Endothelial cell of umbilical vein (primary cell): ENCODE results near the gene MAT2B.

Experiments
- EZH2 ChIP-seq: IDR thresholded peaks from 2 replicates; pipeline ENCODE4 v1.6.1; 2012; ENCODE audit warnings: borderline replicate concordance, low read depth, mild to moderate bottlenecking, moderate library complexity, low read length, inconsistent platforms; ENCODE audit not compliant: severe bottlenecking
- POLR2A ChIP-seq: IDR thresholded peaks from 2 replicates; pipeline ENCODE4 v1.6.1; 2012; ENCODE audit warnings: low read depth, mild to moderate bottlenecking, control low read depth, low read length
- TF ChIP-seq, protein P1 (sequence below), 2 donors: IDR thresholded peaks; 1 replicate in 1 of 2; 2 replicates in 1 of 2; pipeline ENCODE4 v1.5.1; 2011; ENCODE audit warnings: low read length in 2 of 2, mild to moderate bottlenecking in 2 of 2, moderate library complexity in 2 of 2, control low read depth in 1 of 2, inconsistent platforms in 1 of 2, low read depth in 1 of 2; ENCODE audit not compliant: insufficient read depth in 1 of 2; ENCODE audit errors: extremely low read depth in 1 of 2

DNA sequence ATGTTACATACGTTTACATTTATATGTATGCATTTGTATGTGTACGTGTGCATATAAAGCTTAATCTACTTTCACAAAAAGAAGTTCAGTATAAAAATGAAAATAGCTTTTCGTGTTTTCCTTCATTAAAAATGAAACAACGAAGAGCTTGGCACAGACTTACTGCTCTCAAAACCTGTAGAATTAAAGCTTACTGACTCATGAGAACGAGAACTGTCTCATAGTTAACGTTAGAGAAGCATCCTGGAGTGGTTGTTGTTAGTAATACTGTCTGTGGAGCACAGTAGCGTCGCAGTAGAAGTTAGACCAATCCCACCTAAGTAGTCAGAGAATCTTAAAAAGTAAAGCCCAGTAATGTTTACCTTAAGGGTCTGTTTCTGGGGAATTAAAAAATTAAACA, 1.3 kb downstream of the MAT2B start:
- TF ChIP-seq EZH2, result no peak
- TF ChIP-seq, protein P1, sequence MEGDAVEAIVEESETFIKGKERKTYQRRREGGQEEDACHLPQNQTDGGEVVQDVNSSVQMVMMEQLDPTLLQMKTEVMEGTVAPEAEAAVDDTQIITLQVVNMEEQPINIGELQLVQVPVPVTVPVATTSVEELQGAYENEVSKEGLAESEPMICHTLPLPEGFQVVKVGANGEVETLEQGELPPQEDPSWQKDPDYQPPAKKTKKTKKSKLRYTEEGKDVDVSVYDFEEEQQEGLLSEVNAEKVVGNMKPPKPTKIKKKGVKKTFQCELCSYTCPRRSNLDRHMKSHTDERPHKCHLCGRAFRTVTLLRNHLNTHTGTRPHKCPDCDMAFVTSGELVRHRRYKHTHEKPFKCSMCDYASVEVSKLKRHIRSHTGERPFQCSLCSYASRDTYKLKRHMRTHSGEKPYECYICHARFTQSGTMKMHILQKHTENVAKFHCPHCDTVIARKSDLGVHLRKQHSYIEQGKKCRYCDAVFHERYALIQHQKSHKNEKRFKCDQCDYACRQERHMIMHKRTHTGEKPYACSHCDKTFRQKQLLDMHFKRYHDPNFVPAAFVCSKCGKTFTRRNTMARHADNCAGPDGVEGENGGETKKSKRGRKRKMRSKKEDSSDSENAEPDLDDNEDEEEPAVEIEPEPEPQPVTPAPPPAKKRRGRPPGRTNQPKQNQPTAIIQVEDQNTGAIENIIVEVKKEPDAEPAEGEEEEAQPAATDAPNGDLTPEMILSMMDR (IDR thresholded peaks at IDR 0.05; ENCODE audit: extremely low read depth in 1 of 2, insufficient read depth in 1 of 2, low read depth in 1 of 2, low read length in 2 of 2), result no peak
- no peak for TF ChIP-seq POLR2A
